ENCODE results near the gene CAMTA1. TPM values are rescaled to one million over a fixed set of nuclear protein-coding genes. Genes with fewer than 3 reads are reported as not detected.
"Not testable (repeated sequence)": the region's sequence is repeated elsewhere in the genome, so short reads cannot be mapped to it uniquely, and the experiment has no call there.

The CAMTA1 gene
- total and polyA plus RNA-seq, 9 of the 15 experiments (the other 6 are each of a cell fraction or from before 2014, with no cell fraction given) = 43.9 to 161 (median 65.9) TPM

DNA sequence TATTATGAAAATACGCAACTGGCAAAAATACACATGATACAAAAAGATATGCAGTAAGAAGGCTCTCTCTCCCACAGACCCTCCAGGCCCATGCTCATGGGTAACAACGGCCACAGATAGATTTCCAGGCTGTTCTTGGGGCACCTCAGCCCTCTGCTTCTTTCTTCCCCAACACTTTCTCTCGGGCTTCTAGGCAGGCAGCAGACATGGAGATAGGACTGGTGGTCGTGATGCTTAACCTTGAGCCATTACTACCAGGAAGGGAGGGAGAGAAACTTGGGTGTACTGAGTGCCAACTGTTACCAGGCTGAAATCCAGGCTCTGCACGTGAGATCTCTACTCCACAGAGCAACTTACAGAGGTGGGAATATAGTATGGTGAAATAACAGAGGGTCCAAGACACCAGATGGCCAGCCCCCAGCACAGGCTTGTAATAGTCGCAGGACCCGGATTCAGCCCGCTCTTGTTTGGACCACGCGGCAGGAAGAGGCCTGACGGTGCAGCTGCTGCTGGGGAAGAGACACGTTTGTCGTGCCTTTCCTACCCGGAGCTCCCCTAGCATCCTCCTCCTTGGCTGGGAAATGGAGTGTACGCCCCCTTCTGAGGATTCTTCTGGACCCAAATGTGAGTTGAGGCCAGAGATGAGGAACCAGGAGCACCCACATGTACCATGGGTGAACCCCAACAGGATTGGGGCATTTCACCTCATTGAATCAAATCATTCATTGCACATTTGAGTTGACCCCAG is 544.8 kb downstream of the CAMTA1 start:
- TF ChIP-seq HDAC6 (IDR thresholded peaks at IDR 0.05; ENCODE audit: low read depth, low read length) (no peak), SAP30 (IDR thresholded peaks at IDR 0.05; ENCODE audit: borderline replicate concordance, insufficient read depth, low read depth, low read length, poor library complexity, severe bottlenecking) (no peak), RCOR1 (IDR thresholded peaks at IDR 0.05; ENCODE audit: borderline replicate concordance in 1 of 2, low read depth in 2 of 2, low read length in 2 of 2) (no peak), ETV6 (IDR thresholded peaks at IDR 0.05; ENCODE audit: borderline replicate concordance in 1 of 2, low read depth in 2 of 2, low read length in 1 of 2) (no peak), ETV6 (CRISPR knock-in tag; IDR thresholded peaks at IDR 0.05; ENCODE audit: borderline replicate concordance) (no peak), XRCC5 (IDR thresholded peaks at IDR 0.05; ENCODE audit: low read depth, low read length) (no peak), NR2F6 (CRISPR knock-in tag; IDR thresholded peaks at IDR 0.05) (no peak), ZFP30 (CRISPR knock-in tag; IDR thresholded peaks at IDR 0.05; ENCODE audit: borderline replicate concordance) (no peak), PRMT5 (CRISPR knock-in tag; IDR thresholded peaks at IDR 0.05) (no peak), KDM4B (IDR thresholded peaks at IDR 0.05; ENCODE audit: borderline replicate concordance in 2 of 2, low read depth in 1 of 2) (no peak), MCM2 (IDR thresholded peaks at IDR 0.05; ENCODE audit: low read depth) (no peak)
- 0% methylated on average over 15 of the region's 15 CpGs for WGBS (ENCODE audit: insufficient coverage, low coverage, missing lambda C conversion rate)
- CTCF ChIA-PET (ENCODE audit: low intra/inter-chr PET ratio) = no interaction called here
- no peaks in the 10 kb centered on the region for H4K20me1 ChIP-seq (replicated peaks; ENCODE audit: control insufficient read depth, insufficient read depth, low read length)
- no peak overlapping the region for H3K27ac ChIP-seq (ENCODE audit: extremely low read depth, low read depth, low read length)
- H3K9ac ChIP-seq (ENCODE audit: insufficient read depth in 1 of 2, low read depth in 2 of 2, low read length in 2 of 2) = no peak overlapping the region
- no peaks in the 10 kb centered on the region for H3K79me2 ChIP-seq (ENCODE audit: control insufficient read depth, insufficient read depth, low read length)
- ATAC-seq = no peak
- H3K36me3 ChIP-seq (ENCODE audit: control insufficient read depth, insufficient read depth, low read length) = no peaks in the 10 kb centered on the region
- BruUV-seq (replicated peaks) = no TSS peak
- intact Hi-C loops (cut with micrococcal nuclease) = no loop called here
- H3K4me1 ChIP-seq (replicated peaks in 1 of 2; ENCODE audit: control insufficient read depth in 2 of 2, insufficient read depth in 2 of 2, low read length in 2 of 2) = no peaks in the 10 kb centered on the region
- in situ Hi-C loops (cut with MboI) = loop anchor here (5.0 kb wide), 1 partner anchor 47 kb away; no protein-coding TSS in a partner anchor
- no peaks in the 10 kb centered on the region for H3K9me1 ChIP-seq (ENCODE audit: control insufficient read depth, insufficient read depth, low read length)
- FAIRE-seq = no peak
- H3K27me3 ChIP-seq (ENCODE audit: control insufficient read depth in 2 of 2, insufficient read depth in 2 of 2, low read length in 2 of 2) = peaks cover 22 to 48% of the 10 kb centered on the region in 2 experiments
- no peak for DNase-seq (ENCODE audit: extremely low read depth in 1 of 4, low spot score in 3 of 4)
- no peak overlapping the region for H3K4me2 ChIP-seq (ENCODE audit: insufficient read depth, low read length)
- no peaks in the 10 kb centered on the region for H3K9me3 ChIP-seq (replicated peaks; ENCODE audit: control insufficient read depth, insufficient read depth, low read depth, low read length)
- H3K4me3 ChIP-seq = no peak overlapping the region
- no peak overlapping the region for H2AFZ ChIP-seq (ENCODE audit: low read depth, low read length)
- POLR2A ChIA-PET = no interaction called here

- H3K27ac ChIP-seq (ENCODE audit: extremely low read depth, low read depth, low read length); POLR2A ChIA-PET; H3K9me1 ChIP-seq (ENCODE audit: control insufficient read depth, insufficient read depth, low read length); FAIRE-seq; H3K36me3 ChIP-seq (ENCODE audit: control insufficient read depth, insufficient read depth, low read length); H2AFZ ChIP-seq (ENCODE audit: low read depth, low read length); intact Hi-C loops (cut with micrococcal nuclease); H3K9ac ChIP-seq (ENCODE audit: insufficient read depth in 1 of 2, low read depth in 2 of 2, low read length in 2 of 2); H4K20me1 ChIP-seq (replicated peaks; ENCODE audit: control insufficient read depth, insufficient read depth, low read length); H3K4me1 ChIP-seq (replicated peaks in 1 of 2; ENCODE audit: control insufficient read depth in 2 of 2, insufficient read depth in 2 of 2, low read length in 2 of 2); H3K4me3 ChIP-seq; H3K79me2 ChIP-seq (ENCODE audit: control insufficient read depth, insufficient read depth, low read length); CTCF ChIA-PET (ENCODE audit: low intra/inter-chr PET ratio); H3K9me3 ChIP-seq (replicated peaks; ENCODE audit: control insufficient read depth, insufficient read depth, low read depth, low read length); DNase-seq (ENCODE audit: extremely low read depth in 1 of 4, low spot score in 3 of 4); ATAC-seq; BruUV-seq (replicated peaks); H3K4me2 ChIP-seq (ENCODE audit: insufficient read depth, low read length): not testable (repeated sequence)
- 2% methylated on average over 7 of the region's 7 CpGs for WGBS (ENCODE audit: insufficient coverage, low coverage, missing lambda C conversion rate)
- peaks cover 22 to 53% of the 10 kb centered on the region in 2 experiments for H3K27me3 ChIP-seq (ENCODE audit: control insufficient read depth in 2 of 2, insufficient read depth in 2 of 2, low read length in 2 of 2)
- in situ Hi-C loops (cut with MboI) = loop anchor here (5.0 kb wide), 1 partner anchor 47 kb away; no protein-coding TSS in a partner anchor
Measured at GRCh38 chr1:7330726-7331125, 545.5 kb downstream of the CAMTA1 start.
